GM21447 (cell line): ENCODE data around the gene ARMC9.
"Not testable (repeated sequence)": the region's sequence is repeated elsewhere in the genome, so short reads cannot be mapped to it uniquely, and the experiment has no call there.

ENCODE experiments used
- ATAC-seq: cut with Tn5 transposase; IDR thresholded peaks from one replicate; pipeline ENCODE4 v1.9.1; 2021; ENCODE audit not compliant: unreplicated experiment

The ARMC9 gene

DNA sequence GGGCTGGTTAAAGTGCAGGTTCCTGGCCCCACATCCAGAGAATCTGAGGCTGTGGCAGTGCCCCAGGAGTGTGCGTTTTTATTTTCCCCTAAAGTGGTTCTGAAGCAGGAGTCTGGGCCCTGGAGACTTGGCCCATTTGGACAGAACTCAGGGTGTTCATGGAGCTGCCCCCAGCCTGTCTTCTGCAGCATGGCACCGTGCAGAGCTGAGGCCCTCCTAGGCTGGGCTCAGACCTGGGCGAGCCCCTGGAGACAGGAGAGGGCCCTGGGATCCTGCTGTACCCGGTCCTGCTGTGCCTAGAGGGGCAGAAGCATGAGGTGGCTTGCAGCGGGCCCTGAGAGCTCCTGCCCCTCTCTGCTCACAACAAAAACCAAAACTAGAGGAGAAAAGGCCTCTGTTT is 138.3 kb downstream of the ARMC9 start:
- ATAC-seq = no peak

- ATAC-seq = no peak
These were observed 139.7 kb downstream of the ARMC9 start for GRCh38 chr2:231337807-231338759.

GRCh38 chr2:231339316-231339715 is 140.9 kb downstream of the ARMC9 start:
- no peak for ATAC-seq

DNA sequence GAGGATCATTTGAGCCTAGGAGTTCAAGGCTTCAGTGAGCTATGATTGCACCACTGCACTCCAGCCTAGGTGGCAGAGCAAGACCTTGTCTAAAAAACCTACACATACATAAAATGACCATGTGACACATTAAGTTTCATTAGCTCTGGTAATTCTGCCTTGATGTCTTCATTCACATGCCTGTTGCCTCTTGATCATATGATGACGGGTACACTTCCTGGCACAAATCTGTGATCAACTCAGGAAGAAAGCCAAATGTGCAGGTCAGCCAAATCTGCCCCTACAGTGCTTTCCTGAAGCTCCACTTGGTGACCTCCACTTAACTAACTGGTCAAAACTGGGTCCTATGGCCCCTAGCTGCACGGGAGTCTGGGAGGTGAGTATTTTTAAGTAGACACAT is 142.7 kb downstream of the ARMC9 start:
- no peak for ATAC-seq

DNA sequence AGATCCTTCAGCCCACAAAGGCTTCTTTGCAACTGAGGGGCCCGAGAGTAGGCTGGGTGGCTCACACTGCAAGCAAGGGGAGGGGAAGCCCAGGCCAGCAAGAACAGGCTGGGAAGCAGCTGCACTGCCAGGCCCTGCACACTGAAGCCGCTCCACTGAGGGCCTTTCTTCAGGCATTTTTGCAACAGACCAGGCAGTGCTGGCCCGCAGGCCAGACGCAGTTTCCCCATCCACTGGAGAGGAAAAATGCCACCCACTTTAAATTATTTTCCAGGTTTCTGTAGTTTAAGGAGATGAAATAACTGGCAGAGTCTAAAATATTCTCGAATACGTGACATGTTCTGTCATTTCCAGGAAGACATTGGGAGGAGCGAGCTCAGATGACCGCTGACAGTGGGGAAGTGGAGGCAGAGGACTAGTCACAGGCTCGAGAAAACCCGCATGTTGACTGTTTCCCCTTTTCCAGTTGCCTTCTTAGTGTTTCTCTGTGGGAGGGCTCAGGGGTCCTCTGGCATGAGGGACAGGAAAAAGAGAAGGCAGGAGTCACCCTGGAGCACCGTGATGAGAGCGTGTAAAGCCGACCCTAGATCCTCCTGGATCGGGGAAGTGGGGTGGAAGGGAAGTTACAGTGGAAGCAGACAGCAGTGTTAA is 143.8 kb downstream of the ARMC9 start:
- ATAC-seq = no peak

- ATAC-seq = no peak
These were observed 144.7 kb downstream of the ARMC9 start for GRCh38 chr2:231343006-231343710.

DNA sequence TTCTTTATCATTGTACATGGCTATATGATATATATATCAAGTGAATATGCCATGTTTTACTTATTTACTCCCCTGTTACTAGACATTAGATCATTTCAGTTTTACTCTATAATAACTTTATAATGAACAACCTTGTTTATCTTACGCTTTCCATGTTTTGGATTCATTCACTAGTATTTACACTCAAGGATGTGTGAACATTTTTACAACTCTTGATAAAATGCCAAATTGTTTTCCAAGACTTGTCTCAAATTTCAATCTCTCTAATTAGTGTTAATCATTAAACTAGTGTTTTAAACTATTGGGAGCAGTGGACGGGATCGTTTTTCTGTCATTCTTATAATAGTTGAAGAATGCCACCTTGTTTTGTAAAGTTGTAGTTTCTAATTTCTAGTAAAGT is 145.6 kb downstream of the ARMC9 start:
- ATAC-seq = no peak

DNA sequence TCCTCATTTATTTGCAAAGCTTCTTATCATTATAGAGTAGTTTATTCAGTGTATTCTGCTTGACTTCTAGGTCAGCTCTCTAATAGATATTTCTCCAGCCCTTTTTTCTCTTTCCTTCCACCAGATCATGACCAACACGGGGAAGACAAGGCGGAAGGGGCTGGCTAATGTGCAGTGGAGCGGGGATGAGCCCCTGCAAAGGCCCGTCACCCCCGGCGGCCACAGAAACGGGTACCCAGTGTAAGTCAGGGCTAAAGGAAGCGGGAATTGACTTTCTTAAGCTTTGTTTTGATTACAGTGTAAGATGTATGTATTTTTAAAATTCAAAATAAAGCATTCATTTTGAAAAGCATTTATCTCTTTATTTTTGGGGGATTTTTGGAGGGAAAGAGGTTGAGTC is 146.4 kb downstream of the ARMC9 start:
- no peak for ATAC-seq

GRCh38 chr2:231347081-231347480 is 148.7 kb downstream of the ARMC9 start:
- no peak for ATAC-seq

DNA sequence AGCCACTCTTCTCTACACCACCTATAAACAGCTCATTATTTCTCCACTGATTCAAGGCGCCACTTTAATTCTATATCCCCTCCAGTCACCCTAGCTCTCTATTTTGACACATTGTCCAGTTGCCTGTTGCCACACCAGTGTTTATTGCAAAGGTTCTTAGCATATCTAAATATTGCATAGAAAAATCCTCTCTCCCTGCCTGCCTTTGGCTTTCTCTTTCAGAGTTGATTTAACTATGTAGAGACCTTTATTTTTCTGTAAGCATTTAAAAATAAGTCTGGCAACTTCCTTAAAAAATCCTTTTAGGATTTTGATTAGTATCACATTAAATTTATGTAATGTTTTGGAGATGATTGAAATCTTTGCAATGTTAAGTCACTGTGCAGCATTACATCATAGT is 149.2 kb downstream of the ARMC9 start:
- no peak for ATAC-seq

GRCh38 chr2:231348173-231348572 is 149.7 kb downstream of the ARMC9 start:
- ATAC-seq = no peak

GRCh38 chr2:231348704-231349373 is 150.4 kb downstream of the ARMC9 start:
- ATAC-seq = no peak

GRCh38 chr2:231349374-231349735 is 150.9 kb downstream of the ARMC9 start:
- not testable (repeated sequence) for ATAC-seq

DNA sequence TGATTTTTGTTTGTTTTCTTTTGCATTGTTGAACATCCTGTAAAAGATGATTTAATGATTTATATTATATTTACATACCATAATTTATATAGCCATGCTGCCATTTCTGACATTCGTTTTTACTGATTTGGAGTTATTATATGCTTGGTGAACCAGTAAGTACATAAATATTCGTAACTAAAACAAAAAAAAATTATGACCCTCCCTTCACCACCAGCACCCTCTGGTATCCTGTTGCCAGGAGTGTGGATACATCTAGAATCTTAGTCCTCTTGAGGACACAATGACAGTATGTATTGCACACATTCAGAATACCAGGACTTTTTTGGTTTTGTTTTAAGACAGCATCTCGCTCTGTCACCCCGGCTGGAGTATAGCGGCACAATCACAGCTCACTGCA is 153.2 kb downstream of the ARMC9 start:
- no peak for ATAC-seq

- ATAC-seq = no peak
These were observed 155.0 kb downstream of the ARMC9 start for GRCh38 chr2:231353469-231353868.

- ATAC-seq = no peak
These were observed 157.4 kb downstream of the ARMC9 start for GRCh38 chr2:231355508-231356465.

GRCh38 chr2:231356466-231356844 is 158.0 kb downstream of the ARMC9 start:
- ATAC-seq = no peak

DNA sequence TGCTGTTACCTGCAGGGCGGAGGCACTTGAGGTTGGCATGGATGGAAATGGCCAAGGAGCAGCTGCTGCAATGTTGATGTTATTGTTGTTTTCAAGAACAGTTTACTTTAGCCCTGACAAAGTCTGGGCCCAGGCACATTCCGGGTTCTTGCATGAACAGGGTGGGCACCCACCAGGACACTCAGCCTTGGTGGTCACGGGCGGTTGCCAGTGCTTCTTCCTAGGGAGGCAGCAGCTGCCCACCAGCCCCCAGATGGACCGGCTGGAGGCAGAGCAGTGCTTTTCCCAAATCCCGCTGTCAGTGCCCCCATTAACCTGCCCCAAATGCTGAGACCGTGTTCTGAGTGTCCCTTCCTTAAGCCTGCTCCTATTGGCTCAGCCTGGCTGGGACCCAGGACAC is 158.6 kb downstream of the ARMC9 start:
- no peak for ATAC-seq

GRCh38 chr2:231357931-231358330 is 159.5 kb downstream of the ARMC9 start:
- no peak for ATAC-seq

DNA sequence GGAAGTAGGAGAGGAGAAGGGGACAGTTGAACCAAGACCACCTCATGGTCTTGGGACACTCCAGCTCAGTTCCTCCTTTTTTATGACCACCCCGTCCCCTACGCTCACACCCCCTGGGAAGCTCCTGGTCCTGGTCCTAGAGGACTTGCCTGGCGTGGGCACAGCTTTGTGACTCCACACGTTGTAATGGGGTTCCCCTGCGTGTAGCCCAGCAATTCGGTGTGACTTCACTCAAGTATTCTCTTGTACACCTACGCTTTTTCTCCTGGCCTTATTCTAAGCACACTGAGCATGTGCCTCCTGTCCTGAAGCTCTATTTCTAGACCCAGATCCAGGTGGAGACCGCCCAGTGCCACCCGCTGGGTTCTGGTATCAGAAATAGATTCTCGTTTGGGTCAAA is 161.0 kb downstream of the ARMC9 start:
- ATAC-seq = no peak
